ENCODE data around the gene SULT1A2.
"Not testable (repeated sequence)": the region's sequence is repeated elsewhere in the genome, so short reads cannot be mapped to it uniquely, and the experiment has no call there.

DNA sequence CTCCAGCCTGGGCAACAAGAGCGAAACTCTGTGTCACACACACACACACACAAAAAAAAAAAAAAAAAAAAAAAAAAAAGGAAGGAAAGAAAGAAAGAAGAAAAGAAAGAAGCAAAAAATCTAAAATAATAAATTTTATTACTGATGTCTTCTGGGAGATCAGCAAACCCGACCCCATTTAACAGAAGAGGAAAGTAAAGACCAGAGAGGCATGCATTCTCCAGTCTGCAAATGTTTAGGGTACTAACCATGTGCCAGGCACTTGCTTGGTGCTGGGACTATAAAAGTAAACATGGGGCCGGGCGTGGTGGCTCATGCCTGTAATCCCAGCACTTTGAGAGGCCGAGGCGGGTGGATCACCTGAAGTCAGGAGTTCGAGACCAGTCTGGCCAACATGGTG lies 50.9 kb downstream of the SULT1A2 start:
- TF ChIP-seq, protein P1, sequence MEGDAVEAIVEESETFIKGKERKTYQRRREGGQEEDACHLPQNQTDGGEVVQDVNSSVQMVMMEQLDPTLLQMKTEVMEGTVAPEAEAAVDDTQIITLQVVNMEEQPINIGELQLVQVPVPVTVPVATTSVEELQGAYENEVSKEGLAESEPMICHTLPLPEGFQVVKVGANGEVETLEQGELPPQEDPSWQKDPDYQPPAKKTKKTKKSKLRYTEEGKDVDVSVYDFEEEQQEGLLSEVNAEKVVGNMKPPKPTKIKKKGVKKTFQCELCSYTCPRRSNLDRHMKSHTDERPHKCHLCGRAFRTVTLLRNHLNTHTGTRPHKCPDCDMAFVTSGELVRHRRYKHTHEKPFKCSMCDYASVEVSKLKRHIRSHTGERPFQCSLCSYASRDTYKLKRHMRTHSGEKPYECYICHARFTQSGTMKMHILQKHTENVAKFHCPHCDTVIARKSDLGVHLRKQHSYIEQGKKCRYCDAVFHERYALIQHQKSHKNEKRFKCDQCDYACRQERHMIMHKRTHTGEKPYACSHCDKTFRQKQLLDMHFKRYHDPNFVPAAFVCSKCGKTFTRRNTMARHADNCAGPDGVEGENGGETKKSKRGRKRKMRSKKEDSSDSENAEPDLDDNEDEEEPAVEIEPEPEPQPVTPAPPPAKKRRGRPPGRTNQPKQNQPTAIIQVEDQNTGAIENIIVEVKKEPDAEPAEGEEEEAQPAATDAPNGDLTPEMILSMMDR (IDR thresholded peaks at IDR 0.05): not testable (repeated sequence)
- not testable (repeated sequence) for TF ChIP-seq POLR2AphosphoS5, POLR2A (IDR thresholded peaks at IDR 0.05)

All from upper lobe of left lung (tissue), 4 donors.